GM12872 (cell line): ENCODE data around the gene RNF115.

Experiments
- TF ChIP-seq, protein P1 (sequence below): IDR thresholded peaks from 3 replicates; pipeline ENCODE4 v1.5.1; 2011; ENCODE audit warnings: low read depth, mild to moderate bottlenecking, low read length, moderate library complexity; ENCODE audit not compliant: insufficient read depth

Gene RNF115

DNA sequence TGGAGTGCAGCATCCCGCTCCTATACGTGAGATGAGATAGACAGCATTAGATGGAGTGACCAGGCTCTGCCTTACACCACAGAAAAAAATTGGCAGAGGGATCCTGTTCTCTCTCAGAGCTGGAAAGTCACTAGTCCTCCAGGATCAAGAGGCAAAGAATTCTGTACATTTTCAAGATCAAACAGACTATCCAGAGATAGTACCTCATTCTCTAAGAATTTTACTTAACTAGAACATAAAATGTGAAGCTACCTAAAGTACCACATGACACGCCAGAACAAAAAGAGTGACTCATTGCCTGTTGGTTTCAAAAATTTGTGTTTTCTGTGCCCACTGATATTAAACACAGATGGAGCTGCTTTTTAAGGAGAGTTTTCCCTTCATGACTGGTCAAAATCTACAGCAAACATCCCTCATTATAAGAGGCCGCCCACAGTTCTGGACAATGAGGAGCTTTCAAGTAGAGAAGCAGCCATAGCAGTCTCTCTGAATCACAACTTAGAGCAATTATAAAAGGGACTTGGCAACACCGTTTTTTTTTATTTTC lies 72.3 kb downstream of the RNF115 start:
- TF ChIP-seq, protein P1, sequence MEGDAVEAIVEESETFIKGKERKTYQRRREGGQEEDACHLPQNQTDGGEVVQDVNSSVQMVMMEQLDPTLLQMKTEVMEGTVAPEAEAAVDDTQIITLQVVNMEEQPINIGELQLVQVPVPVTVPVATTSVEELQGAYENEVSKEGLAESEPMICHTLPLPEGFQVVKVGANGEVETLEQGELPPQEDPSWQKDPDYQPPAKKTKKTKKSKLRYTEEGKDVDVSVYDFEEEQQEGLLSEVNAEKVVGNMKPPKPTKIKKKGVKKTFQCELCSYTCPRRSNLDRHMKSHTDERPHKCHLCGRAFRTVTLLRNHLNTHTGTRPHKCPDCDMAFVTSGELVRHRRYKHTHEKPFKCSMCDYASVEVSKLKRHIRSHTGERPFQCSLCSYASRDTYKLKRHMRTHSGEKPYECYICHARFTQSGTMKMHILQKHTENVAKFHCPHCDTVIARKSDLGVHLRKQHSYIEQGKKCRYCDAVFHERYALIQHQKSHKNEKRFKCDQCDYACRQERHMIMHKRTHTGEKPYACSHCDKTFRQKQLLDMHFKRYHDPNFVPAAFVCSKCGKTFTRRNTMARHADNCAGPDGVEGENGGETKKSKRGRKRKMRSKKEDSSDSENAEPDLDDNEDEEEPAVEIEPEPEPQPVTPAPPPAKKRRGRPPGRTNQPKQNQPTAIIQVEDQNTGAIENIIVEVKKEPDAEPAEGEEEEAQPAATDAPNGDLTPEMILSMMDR: no peak

DNA sequence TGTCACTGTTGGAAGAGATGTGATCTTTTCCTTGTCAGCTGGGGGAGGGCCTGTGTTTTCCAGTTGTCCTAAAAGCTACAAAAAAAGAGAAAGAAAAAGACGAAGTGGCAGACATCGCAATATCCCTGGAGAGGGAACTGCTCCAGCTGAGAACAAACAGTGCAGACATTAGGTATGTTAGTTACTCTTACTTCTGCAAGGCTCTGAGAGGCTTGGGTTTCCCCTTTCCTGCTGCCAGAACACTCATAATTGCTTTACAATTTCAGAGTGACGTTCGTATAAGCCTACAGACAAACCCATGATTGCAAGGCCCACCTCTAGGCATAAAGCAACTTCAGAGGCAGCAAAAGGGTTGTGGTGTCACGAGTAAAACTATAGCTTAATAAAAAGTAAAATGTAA lies 73.5 kb downstream of the RNF115 start:
- TF ChIP-seq, protein P1: no peak

DNA sequence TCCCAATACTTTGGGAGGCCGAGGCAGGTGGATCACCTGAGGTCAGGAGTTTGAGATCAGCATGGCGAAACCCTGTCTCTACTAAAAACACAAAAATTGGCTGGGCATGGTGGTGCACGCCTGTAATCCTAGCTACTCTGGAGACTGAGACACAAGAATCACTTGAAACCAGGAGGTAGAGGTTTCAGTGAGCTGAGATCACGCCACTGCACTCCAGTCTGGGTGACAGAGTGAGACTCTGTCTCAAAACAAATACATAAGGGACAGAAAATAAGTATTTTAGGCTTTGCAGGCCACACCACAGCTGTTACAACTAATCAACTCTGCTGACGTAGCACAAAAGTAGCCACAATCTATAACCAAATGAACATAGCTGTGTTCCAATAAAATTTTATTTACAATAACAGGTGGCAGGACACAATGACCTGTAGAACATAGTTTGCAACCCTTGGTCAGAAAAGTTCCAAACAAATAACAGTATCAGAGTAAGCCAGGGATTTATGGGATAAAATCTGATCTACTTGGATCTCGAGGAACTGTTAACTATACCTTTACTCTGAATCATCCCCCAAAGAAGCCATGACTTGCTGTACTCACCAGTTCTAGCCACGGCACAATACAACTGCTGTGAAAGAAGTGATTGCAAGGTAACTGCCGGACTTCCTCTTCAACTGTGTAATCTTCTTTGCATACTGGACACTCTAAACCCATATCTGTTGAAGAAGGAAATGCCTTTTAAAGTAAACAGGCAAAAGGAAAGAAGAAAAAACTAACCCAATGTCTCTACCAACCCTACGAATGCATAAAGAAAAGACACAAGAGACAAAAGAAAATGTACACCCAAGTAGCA lies 76.3 kb downstream of the RNF115 start:
- TF ChIP-seq, protein P1: no peak

- TF ChIP-seq, protein P1: no peak
Measured at GRCh38 chr1:145740269-145740668, 83.6 kb downstream of the RNF115 start.

DNA sequence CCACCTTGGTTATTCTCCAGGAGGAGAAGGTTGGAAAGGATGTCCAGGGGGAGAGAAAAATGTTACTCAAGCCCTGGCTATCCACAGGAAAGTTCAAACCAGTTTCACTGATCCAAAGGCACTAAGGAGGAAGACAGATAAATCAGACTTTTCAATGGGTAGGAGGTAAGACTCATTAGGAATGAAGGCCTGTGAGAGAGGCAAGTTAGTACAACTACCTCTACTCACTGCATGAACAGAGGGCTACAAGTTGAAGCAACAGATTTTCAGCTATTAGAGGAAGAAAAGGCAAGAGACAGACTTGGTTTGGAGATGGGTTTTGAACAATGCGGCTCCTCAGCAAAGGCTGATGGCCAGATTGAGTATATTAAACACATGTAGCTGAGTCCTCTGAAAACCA lies 87.7 kb downstream of the RNF115 start:
- TF ChIP-seq, protein P1: no peak

GRCh38 chr1:145730900-145731299 lies 93.0 kb downstream of the RNF115 start:
- TF ChIP-seq, protein P1: no peak

DNA sequence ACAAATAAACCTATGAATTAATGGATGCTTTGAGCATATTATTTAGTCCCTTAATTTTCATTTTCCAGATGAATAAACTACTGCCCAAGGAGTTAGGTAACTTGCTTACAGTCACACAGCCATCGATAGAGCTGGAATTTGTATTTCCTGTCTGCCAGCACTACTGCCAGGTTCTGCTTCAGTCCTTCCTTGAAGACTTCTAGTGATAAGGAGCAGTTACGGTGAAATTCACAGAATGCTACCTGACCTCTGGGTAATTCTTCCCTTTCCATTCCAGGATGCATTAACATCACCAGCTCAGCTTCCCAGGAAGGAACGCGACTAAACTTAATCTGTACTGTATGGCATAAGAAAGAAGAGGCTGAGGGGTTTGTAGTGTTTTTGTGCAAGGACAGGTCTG lies 93.4 kb downstream of the RNF115 start:
- TF ChIP-seq, protein P1: no peak
